Trophoblast cell (in vitro differentiated cells and primary cell): ENCODE results near the gene PTPRN2.

ENCODE experiments used
- DNase-seq, 2 donors: peaks; one replicate each; pipeline ENCODE4 v3.0.0-alpha.2; 2016
- H2AFZ ChIP-seq: 2 replicates; pipeline ENCODE4 v1.6.1; 2013; ENCODE audit warnings: low read length, moderate library complexity, mild to moderate bottlenecking; ENCODE audit not compliant: insufficient read depth, poor library complexity
- H2AK5ac ChIP-seq: 2 replicates; pipeline ENCODE4 v1.6.1; 2013; ENCODE audit warnings: mild to moderate bottlenecking, low read length
- H2BK120ac ChIP-seq: 2 replicates; pipeline ENCODE4 v1.6.1; 2013; ENCODE audit warnings: low read length, mild to moderate bottlenecking, moderate library complexity; ENCODE audit not compliant: insufficient read depth, poor library complexity
- H2BK12ac ChIP-seq: 2 replicates; pipeline ENCODE4 v1.6.1; 2013; ENCODE audit warnings: mild to moderate bottlenecking, low read length, moderate library complexity
- H2BK5ac ChIP-seq: 2 replicates; pipeline ENCODE4 v1.6.1; 2013; ENCODE audit warnings: low read length, low read depth, moderate library complexity, mild to moderate bottlenecking; ENCODE audit not compliant: poor library complexity
- H3K14ac ChIP-seq: 2 replicates; pipeline ENCODE4 v1.6.1; 2013; ENCODE audit warnings: mild to moderate bottlenecking, low read length
- H3K18ac ChIP-seq: 2 replicates; pipeline ENCODE4 v1.6.1; 2013; ENCODE audit warnings: mild to moderate bottlenecking, low read length
- H3K23ac ChIP-seq: 2 replicates; pipeline ENCODE4 v1.6.1; 2013; ENCODE audit warnings: low read length
- H3K27ac ChIP-seq: 2 replicates; pipeline ENCODE4 v1.5.1; 2013; ENCODE audit warnings: low read depth, mild to moderate bottlenecking, inconsistent platforms, low read length, moderate library complexity
- H3K27me3 ChIP-seq: 2 replicates; pipeline ENCODE4 v1.6.1; 2013; ENCODE audit warnings: inconsistent platforms, mild to moderate bottlenecking, low read length, moderate library complexity; ENCODE audit not compliant: insufficient read depth
- H3K36me3 ChIP-seq, 2 experiments: 1 replicate in 1 of 2; 2 replicates in 1 of 2; pipeline ENCODE4 v1.6.1; 2013; ENCODE audit warnings: low read length in 2 of 2, mild to moderate bottlenecking in 2 of 2, moderate library complexity in 1 of 2; ENCODE audit not compliant: insufficient read depth in 2 of 2, control insufficient read depth in 1 of 2
- H3K4ac ChIP-seq: 2 replicates; pipeline ENCODE4 v1.6.1; 2013; ENCODE audit warnings: low read depth, mild to moderate bottlenecking, low read length, moderate library complexity
- H3K4me1 ChIP-seq, 2 experiments: 1 replicate in 1 of 2; 2 replicates in 1 of 2; pipeline ENCODE4 v1.6.1; 2013; ENCODE audit warnings: low read length in 2 of 2, mild to moderate bottlenecking in 2 of 2, moderate library complexity in 1 of 2; ENCODE audit not compliant: insufficient read depth in 2 of 2, control insufficient read depth in 1 of 2
- H3K4me2 ChIP-seq: 2 replicates; pipeline ENCODE4 v1.6.1; 2013; ENCODE audit warnings: inconsistent platforms, mild to moderate bottlenecking, low read length, moderate library complexity
- H3K4me3 ChIP-seq: 2 replicates; pipeline ENCODE4 v1.5.1; 2013; ENCODE audit warnings: mild to moderate bottlenecking, low read depth, low read length, inconsistent platforms
- H3K79me1 ChIP-seq: one replicate; pipeline ENCODE4 v1.6.1; 2013; ENCODE audit warnings: low read length
- H3K79me2 ChIP-seq: 2 replicates; pipeline ENCODE4 v1.6.1; 2013; ENCODE audit warnings: low read length, mild to moderate bottlenecking; ENCODE audit not compliant: control insufficient read depth, insufficient read depth, poor library complexity
- H3K9ac ChIP-seq: 2 replicates; pipeline ENCODE4 v1.6.1; 2013; ENCODE audit warnings: mild to moderate bottlenecking, low read length
- H3K9me3 ChIP-seq: 2 replicates; pipeline ENCODE4 v1.6.1; 2013; ENCODE audit warnings: low read depth, mild to moderate bottlenecking, control low read depth, inconsistent platforms, low read length; ENCODE audit not compliant: insufficient read depth
- H4K12ac ChIP-seq: 2 replicates; pipeline ENCODE4 v1.6.1; 2013; ENCODE audit warnings: low read depth, mild to moderate bottlenecking, low read length, moderate library complexity
- H4K8ac ChIP-seq: 2 replicates; pipeline ENCODE4 v1.6.1; 2013; ENCODE audit warnings: low read depth, mild to moderate bottlenecking, low read length, moderate library complexity
- H4K91ac ChIP-seq: one replicate; pipeline ENCODE4 v1.6.1; 2013; ENCODE audit warnings: low read depth, mild to moderate bottlenecking, low read length, moderate library complexity
- WGBS: extraction: QIAGEN DNeasy Blood & Tissue Kit; methylation state at CpG from one replicate; pipeline ENCODE4 v1.1.7; 2013; ENCODE audit warnings: missing lambda C conversion rate; ENCODE audit not compliant: insufficient read length, insufficient coverage; ENCODE audit errors: extremely low coverage; 5-methylcytosine and 5-hydroxymethylcytosine counted together

Gene PTPRN2

GRCh38 chr7:158389514-158390425 is 197.9 kb downstream of the PTPRN2 start:
- no peaks in the 10 kb centered on the region for H3K79me2 ChIP-seq
- WGBS: no CpG with 5 or more reads among the region's 35 CpGs
- H3K27me3 ChIP-seq: no peaks in the 10 kb centered on the region
- DNase-seq: no peak
- H3K18ac ChIP-seq: no peak overlapping the region
- no peak overlapping the region for H3K4me3 ChIP-seq
- no peak overlapping the region for H2BK12ac ChIP-seq
- H3K9ac ChIP-seq: no peak overlapping the region
- H3K36me3 ChIP-seq: no peaks in the 10 kb centered on the region
- no peak overlapping the region for H4K12ac ChIP-seq
- no peak overlapping the region for H2AFZ ChIP-seq
- peaks cover 12% of the 10 kb centered on the region for H3K9me3 ChIP-seq
- H3K27ac ChIP-seq: no peak overlapping the region
- no peak overlapping the region for H2BK5ac ChIP-seq
- H2BK120ac ChIP-seq: no peak overlapping the region
- no peak overlapping the region for H2AK5ac ChIP-seq
- H3K4ac ChIP-seq: no peak overlapping the region
- H3K4me1 ChIP-seq: no peaks in the 10 kb centered on the region
- no peaks in the 10 kb centered on the region for H3K79me1 ChIP-seq
- H3K4me2 ChIP-seq: no peak overlapping the region
- no peak overlapping the region for H3K14ac ChIP-seq
- no peak overlapping the region for H4K91ac ChIP-seq
- H4K8ac ChIP-seq: no peak overlapping the region
- H3K23ac ChIP-seq: no peak overlapping the region

- no peaks in the 10 kb centered on the region for H3K36me3 ChIP-seq
- no peak overlapping the region for H2AFZ ChIP-seq
- H4K91ac ChIP-seq: no peak overlapping the region
- no peak overlapping the region for H3K4ac ChIP-seq
- H2BK120ac ChIP-seq: no peak overlapping the region
- no peaks in the 10 kb centered on the region for H3K4me1 ChIP-seq
- no peaks in the 10 kb centered on the region for H3K27me3 ChIP-seq
- no peak overlapping the region for H3K23ac ChIP-seq
- H3K18ac ChIP-seq: no peak overlapping the region
- H3K4me3 ChIP-seq: no peak overlapping the region
- no peaks in the 10 kb centered on the region for H3K79me1 ChIP-seq
- H4K12ac ChIP-seq: no peak overlapping the region
- peaks cover 13% of the 10 kb centered on the region for H3K9me3 ChIP-seq
- H3K4me2 ChIP-seq: no peak overlapping the region
- DNase-seq: no peak
- H4K8ac ChIP-seq: no peak overlapping the region
- H2AK5ac ChIP-seq: no peak overlapping the region
- no CpG with 5 or more reads among the region's 16 CpGs for WGBS
- no peak overlapping the region for H3K27ac ChIP-seq
- H3K79me2 ChIP-seq: no peaks in the 10 kb centered on the region
- H2BK5ac ChIP-seq: no peak overlapping the region
- no peak overlapping the region for H3K14ac ChIP-seq
- no peak overlapping the region for H3K9ac ChIP-seq
- H2BK12ac ChIP-seq: no peak overlapping the region
Observed at GRCh38 chr7:158388928-158389327, 198.7 kb downstream of the PTPRN2 start.

GRCh38 chr7:158388072-158388471 is 199.6 kb downstream of the PTPRN2 start:
- no peaks in the 10 kb centered on the region for H3K79me1 ChIP-seq
- no peak overlapping the region for H3K4ac ChIP-seq
- no peak for DNase-seq
- no peaks in the 10 kb centered on the region for H3K79me2 ChIP-seq
- H3K18ac ChIP-seq: no peak overlapping the region
- no peak overlapping the region for H2BK5ac ChIP-seq
- no peak overlapping the region for H3K4me3 ChIP-seq
- H4K91ac ChIP-seq: no peak overlapping the region
- no peak overlapping the region for H3K14ac ChIP-seq
- peaks cover 12% of the 10 kb centered on the region for H3K9me3 ChIP-seq
- H3K36me3 ChIP-seq: no peaks in the 10 kb centered on the region
- H2AFZ ChIP-seq: no peak overlapping the region
- H3K4me2 ChIP-seq: no peak overlapping the region
- H2AK5ac ChIP-seq: no peak overlapping the region
- WGBS: no CpG with 5 or more reads among the region's 15 CpGs
- H2BK12ac ChIP-seq: no peak overlapping the region
- no peak overlapping the region for H3K27ac ChIP-seq
- H2BK120ac ChIP-seq: no peak overlapping the region
- H4K12ac ChIP-seq: no peak overlapping the region
- H3K9ac ChIP-seq: no peak overlapping the region
- no peak overlapping the region for H3K23ac ChIP-seq
- H3K4me1 ChIP-seq: no peaks in the 10 kb centered on the region
- H4K8ac ChIP-seq: no peak overlapping the region
- no peaks in the 10 kb centered on the region for H3K27me3 ChIP-seq

GRCh38 chr7:158387546-158387891 is 200.1 kb downstream of the PTPRN2 start:
- Histone ChIP-seq H2BK5ac (no peak overlapping the region), H3K4ac (no peak overlapping the region), H3K23ac (no peak overlapping the region), H2BK12ac (no peak overlapping the region), H3K27me3 (no peaks in the 10 kb centered on the region), H3K27ac (no peak overlapping the region), H4K91ac (no peak overlapping the region), H3K79me2 (no peaks in the 10 kb centered on the region), H3K4me2 (no peak overlapping the region), H4K8ac (no peak overlapping the region), H3K4me3 (no peak overlapping the region), H2BK120ac (no peak overlapping the region), H2AK5ac (no peak overlapping the region), H3K4me1 (no peaks in the 10 kb centered on the region), H4K12ac (no peak overlapping the region), H3K9me3 (peaks cover 12% of the 10 kb centered on the region), H3K36me3 (no peaks in the 10 kb centered on the region), H3K79me1 (no peaks in the 10 kb centered on the region), H3K14ac (no peak overlapping the region), H3K9ac (no peak overlapping the region), H3K18ac (no peak overlapping the region), H2AFZ (no peak overlapping the region)
- WGBS: no CpG with 5 or more reads among the region's 12 CpGs
- no peak for DNase-seq
